Measurements from ENCODE around the gene FAM53B.
"Not testable (repeated sequence)": the region's sequence is repeated elsewhere in the genome, so short reads cannot be mapped to it uniquely, and the experiment has no call there.

The FAM53B gene

GRCh38 chr10:124592736-124593430 is 151.3 kb downstream of the FAM53B start:
- no peak for DNase-seq (ENCODE audit: low spot score)
- TF ChIP-seq CTCF (IDR thresholded peaks at IDR 0.05; ENCODE audit: extremely low read depth, insufficient read depth, missing control alignments), result no peak
- in situ Hi-C loops (cut with MboI; ENCODE audit: low pct_unique_long_range_greater_than_20kb, low sequenced_read_pairs, unreplicated experiment), result no loop called here

GRCh38 chr10:124592101-124592500 is 152.1 kb downstream of the FAM53B start:
- no peak for DNase-seq (ENCODE audit: low spot score)
- TF ChIP-seq CTCF (IDR thresholded peaks at IDR 0.05; ENCODE audit: extremely low read depth, insufficient read depth, missing control alignments), result no peak
- in situ Hi-C loops (cut with MboI; ENCODE audit: low pct_unique_long_range_greater_than_20kb, low sequenced_read_pairs, unreplicated experiment), result no loop called here

- in situ Hi-C loops (cut with MboI; ENCODE audit: low pct_unique_long_range_greater_than_20kb, low sequenced_read_pairs, unreplicated experiment), result no loop called here
- no peak for TF ChIP-seq CTCF (IDR thresholded peaks at IDR 0.05; ENCODE audit: extremely low read depth, insufficient read depth, missing control alignments)
- no peak for DNase-seq (ENCODE audit: low spot score)
Measured at GRCh38 chr10:124591123-124591495, 153.1 kb downstream of the FAM53B start.

- in situ Hi-C loops (cut with MboI; ENCODE audit: low pct_unique_long_range_greater_than_20kb, low sequenced_read_pairs, unreplicated experiment), result no loop called here
- no peak for DNase-seq (ENCODE audit: low spot score)
- TF ChIP-seq CTCF (IDR thresholded peaks at IDR 0.05; ENCODE audit: extremely low read depth, insufficient read depth, missing control alignments), result no peak
Measured at GRCh38 chr10:124590216-124591122, 153.7 kb downstream of the FAM53B start.

- no peak for TF ChIP-seq CTCF (IDR thresholded peaks at IDR 0.05; ENCODE audit: extremely low read depth, insufficient read depth, missing control alignments)
- no peak for DNase-seq (ENCODE audit: low spot score)
Measured at GRCh38 chr10:124589491-124590041, 154.6 kb downstream of the FAM53B start.

GRCh38 chr10:124588736-124589490 is 155.3 kb downstream of the FAM53B start:
- in situ Hi-C loops (cut with MboI; ENCODE audit: low pct_unique_long_range_greater_than_20kb, low sequenced_read_pairs, unreplicated experiment), result no loop called here
- TF ChIP-seq CTCF (IDR thresholded peaks at IDR 0.05; ENCODE audit: extremely low read depth, insufficient read depth, missing control alignments), result no peak
- no peak for DNase-seq (ENCODE audit: low spot score)

More at GRCh38 chr10:124589491-124590041, 154.6 kb downstream of the FAM53B start:
- in situ Hi-C loops (cut with MboI; ENCODE audit: low pct_unique_long_range_greater_than_20kb, low sequenced_read_pairs, unreplicated experiment), result no loop called here

GRCh38 chr10:124588341-124588735 is 155.8 kb downstream of the FAM53B start:
- in situ Hi-C loops (cut with MboI; ENCODE audit: low pct_unique_long_range_greater_than_20kb, low sequenced_read_pairs, unreplicated experiment); DNase-seq (ENCODE audit: low spot score): not testable (repeated sequence)
